ENCODE data around the gene ALX4.

DNA sequence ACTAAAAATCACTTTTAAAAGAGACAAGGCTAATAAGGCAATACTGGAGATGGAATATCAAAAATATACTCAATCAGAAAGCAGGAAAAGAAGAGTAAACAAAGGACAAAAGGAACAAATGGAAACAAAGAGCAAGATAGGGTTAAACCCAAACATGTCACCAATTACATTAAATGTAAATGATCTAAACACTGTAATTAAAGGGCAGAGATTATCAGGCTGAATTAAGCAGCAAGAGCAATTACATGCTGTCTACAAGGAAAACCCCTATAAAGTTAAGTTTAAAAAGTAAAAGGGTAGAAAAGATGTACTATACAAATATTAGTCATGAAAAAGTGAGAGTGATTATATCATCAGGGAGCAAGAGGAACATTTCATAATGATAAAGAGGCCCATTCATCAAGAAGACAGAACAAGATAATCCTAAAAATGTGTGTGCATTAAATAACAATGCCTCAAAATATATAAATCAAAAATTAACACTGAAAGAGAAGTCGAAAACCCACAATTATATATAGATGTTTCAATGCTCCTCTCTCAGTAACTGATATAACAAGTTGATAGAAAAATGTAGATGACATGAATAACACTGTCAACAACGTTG, 56.8 kb downstream of the ALX4 start:
- TF ChIP-seq, protein P1, sequence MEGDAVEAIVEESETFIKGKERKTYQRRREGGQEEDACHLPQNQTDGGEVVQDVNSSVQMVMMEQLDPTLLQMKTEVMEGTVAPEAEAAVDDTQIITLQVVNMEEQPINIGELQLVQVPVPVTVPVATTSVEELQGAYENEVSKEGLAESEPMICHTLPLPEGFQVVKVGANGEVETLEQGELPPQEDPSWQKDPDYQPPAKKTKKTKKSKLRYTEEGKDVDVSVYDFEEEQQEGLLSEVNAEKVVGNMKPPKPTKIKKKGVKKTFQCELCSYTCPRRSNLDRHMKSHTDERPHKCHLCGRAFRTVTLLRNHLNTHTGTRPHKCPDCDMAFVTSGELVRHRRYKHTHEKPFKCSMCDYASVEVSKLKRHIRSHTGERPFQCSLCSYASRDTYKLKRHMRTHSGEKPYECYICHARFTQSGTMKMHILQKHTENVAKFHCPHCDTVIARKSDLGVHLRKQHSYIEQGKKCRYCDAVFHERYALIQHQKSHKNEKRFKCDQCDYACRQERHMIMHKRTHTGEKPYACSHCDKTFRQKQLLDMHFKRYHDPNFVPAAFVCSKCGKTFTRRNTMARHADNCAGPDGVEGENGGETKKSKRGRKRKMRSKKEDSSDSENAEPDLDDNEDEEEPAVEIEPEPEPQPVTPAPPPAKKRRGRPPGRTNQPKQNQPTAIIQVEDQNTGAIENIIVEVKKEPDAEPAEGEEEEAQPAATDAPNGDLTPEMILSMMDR (IDR thresholded peaks at IDR 0.05), result no peak
- no peak for TF ChIP-seq POLR2A (IDR thresholded peaks at IDR 0.05)

Data from gastroesophageal sphincter (tissue), 3 donors.